K562 (cell line): Measurements from ENCODE around the gene RHOA. TPM values are rescaled to one million over a fixed set of nuclear protein-coding genes. Genes with fewer than 3 reads are reported as not detected.

ENCODE experiments used
- ATAC-seq: fragments of 200-7000 bp; cut with Tn5 transposase; 3 replicates; pipeline ENCODE4 v1.9.1; 2020; ENCODE audit warnings: moderate library complexity
- BruUV-seq: library from RNA; stranded (reverse); fragments of 400-500 nt; replicated peaks from 2 replicates; lab custom pipeline; 2021; lab: Mats Ljungman, UMichigan
- CTCF ChIA-PET: fragments of 300-600 bp; formaldehyde crosslinking; extraction: SDS; loops from one replicate; lab custom pipeline; 2021; ENCODE audit warnings: low intra/inter-chr PET ratio; lab: Yijun Ruan, JAX
- POLR2A ChIA-PET: fragments of 300-600, 350-650 bp; sonication (Branson Sonifier 250); formaldehyde crosslinking; extraction: SDS; loops from one replicate; lab custom pipeline; 2021; ENCODE audit warnings: antibody characterized with exemption, inconsistent platforms; lab: Yijun Ruan, JAX
- DNase-seq, 4 experiments: peaks; one replicate each; pipeline versions ENCODE4 v3.0.0 to v3.0.0-alpha.2; 2011 to 2018; ENCODE audit warnings: low spot score in 3 of 4, mixed read lengths in 3 of 4; ENCODE audit errors: extremely low read depth in 1 of 4
- FAIRE-seq: peaks from 2 replicates; lab custom pipeline; 2011; peaks lifted over from hg19 to GRCh38; lab: Jason Lieb, UNC
- H2AFZ ChIP-seq: 2 replicates; pipeline ENCODE4 v1.6.0; 2011; ENCODE audit warnings: low read depth, low read length, control low read depth, inconsistent platforms
- H3K27ac ChIP-seq: fragments of 200-600 bp; 3 replicates; pipeline ENCODE4 v1.8.0; 2011; ENCODE audit warnings: low read depth, mild to moderate bottlenecking, control low read depth, inconsistent platforms, low read length, moderate library complexity, mixed read lengths; ENCODE audit errors: extremely low read depth
- H3K27me3 ChIP-seq, 2 experiments: fragments of 300-600 bp in 1 of 2; 2 replicates in 1 of 2; 3 replicates in 1 of 2; pipeline versions ENCODE4 v1.6.0 to v1.8.0; 2011; ENCODE audit warnings: inconsistent platforms in 2 of 2, low read length in 2 of 2, mild to moderate bottlenecking in 1 of 2, mixed read lengths in 1 of 2, moderate library complexity in 1 of 2; ENCODE audit not compliant: control insufficient read depth in 2 of 2, insufficient read depth in 2 of 2
- H3K36me3 ChIP-seq: fragments of 300-600 bp; 3 replicates; pipeline ENCODE4 v1.8.0; 2011; ENCODE audit warnings: mild to moderate bottlenecking, low read length, inconsistent platforms; ENCODE audit not compliant: control insufficient read depth, insufficient read depth
- H3K4me1 ChIP-seq, 2 experiments: fragments of 200-600 bp in 1 of 2; replicated peaks in 1 of 2; 2 replicates in 1 of 2; 3 replicates in 1 of 2; pipeline versions ENCODE4 v1.5.1 to v1.8.0; 2011; ENCODE audit warnings: inconsistent platforms in 2 of 2, low read length in 2 of 2, mild to moderate bottlenecking in 1 of 2, mixed read lengths in 1 of 2, moderate library complexity in 1 of 2; ENCODE audit not compliant: control insufficient read depth in 2 of 2, insufficient read depth in 2 of 2
- H3K4me2 ChIP-seq: 2 replicates; pipeline ENCODE4 v1.6.1; 2011; ENCODE audit warnings: low read length, control low read depth, inconsistent platforms, mixed read lengths; ENCODE audit not compliant: insufficient read depth
- H3K4me3 ChIP-seq: fragments of 200-600 bp; sonication (generic), shearing (Covaris generic); 2 replicates; pipeline ENCODE4 v1.5.1; 2016; ENCODE audit warnings: control low read depth, inconsistent platforms
- H3K79me2 ChIP-seq: fragments of 200-600 bp; 3 replicates; pipeline ENCODE4 v1.8.0; 2011; ENCODE audit warnings: low read length, inconsistent platforms; ENCODE audit not compliant: control insufficient read depth, insufficient read depth
- H3K9ac ChIP-seq, 2 experiments: 2 replicates each; pipeline versions ENCODE4 v1.6.0 to v1.6.1; 2011; ENCODE audit warnings: low read depth in 2 of 2, low read length in 2 of 2, control low read depth in 1 of 2, inconsistent platforms in 1 of 2, mild to moderate bottlenecking in 1 of 2, mixed read lengths in 1 of 2; ENCODE audit not compliant: insufficient read depth in 1 of 2
- H3K9me1 ChIP-seq: one replicate; pipeline ENCODE4 v1.6.0; 2011; ENCODE audit warnings: inconsistent platforms, mild to moderate bottlenecking, low read length, moderate library complexity; ENCODE audit not compliant: control insufficient read depth, insufficient read depth
- H3K9me3 ChIP-seq: replicated peaks from 2 replicates; pipeline ENCODE4 v1.5.1; 2011; ENCODE audit warnings: low read depth, low read length, inconsistent platforms; ENCODE audit not compliant: control insufficient read depth, insufficient read depth
- H4K20me1 ChIP-seq: replicated peaks from 2 replicates; pipeline ENCODE4 v1.6.1; 2011; ENCODE audit warnings: low read length, inconsistent platforms, mixed read lengths; ENCODE audit not compliant: control insufficient read depth, insufficient read depth
- CHD1 ChIP-seq: fragments of 200-600 bp; sonication (generic); IDR thresholded peaks from one replicate; pipeline ENCODE4 v1.6.1; 2012; ENCODE audit warnings: mild to moderate bottlenecking, moderate library complexity, low read length, inconsistent platforms
- KAT7 ChIP-seq: sonication (generic); formaldehyde crosslinking; IDR thresholded peaks from 2 replicates; pipeline ENCODE4 v1.8.0; 2022; ENCODE audit warnings: missing genetic modification reagents, mild to moderate bottlenecking, borderline replicate concordance
- MAZ ChIP-seq, 2 experiments: fragments of 450-650 bp in 1 of 2; sonication (generic) in 1 of 2; formaldehyde crosslinking; IDR thresholded peaks in 1 of 2; conservative IDR thresholded peaks in 1 of 2; 2 replicates each; pipeline versions ENCODE4 v1.4.0 to v1.5.0; 2020; ENCODE audit warnings: mild to moderate bottlenecking in 1 of 2, missing genetic modification reagents in 1 of 2
- MCM2 ChIP-seq: fragments of 450-650 bp; IDR thresholded peaks from 2 replicates; pipeline ENCODE4 v1.6.1; 2017; ENCODE audit warnings: low read depth, mild to moderate bottlenecking
- POLR3G ChIP-seq: IDR thresholded peaks from 2 replicates; pipeline ENCODE4 v1.6.1; 2011; ENCODE audit not compliant: insufficient read length, insufficient replicate concordance; ENCODE audit errors: extremely low read depth
- RAD51 ChIP-seq: fragments of 450-650 bp; IDR thresholded peaks from 2 replicates; pipeline ENCODE4 v1.7.1; 2016; ENCODE audit warnings: low read depth, mild to moderate bottlenecking, borderline replicate concordance
- SIN3A ChIP-seq, 2 experiments: fragments of 150-350 bp in 1 of 2; IDR thresholded peaks; 2 replicates each; pipeline ENCODE4 v1.6.1; 2011 to 2016; ENCODE audit warnings: borderline replicate concordance in 2 of 2, low read depth in 2 of 2, low read length in 2 of 2, mild to moderate bottlenecking in 2 of 2, moderate library complexity in 2 of 2; ENCODE audit not compliant: control insufficient read depth in 1 of 2
- WGBS: fragments of 100-300 bp; shearing (Covaris generic); methylation state at CpG from one replicate; pipeline ENCODE4 v1.1.6; 2016; ENCODE audit warnings: low coverage, mixed read lengths; ENCODE audit not compliant: insufficient coverage; ENCODE audit errors: missing lambda C conversion rate; 5-methylcytosine and 5-hydroxymethylcytosine counted together
- in situ Hi-C: fragments of 300-500 bp; cut with MboI; formaldehyde crosslinking; loops from 4 replicates; pipeline ENCODE4 v1.15.0; 2018; ENCODE audit warnings: inconsistent platforms, mixed read lengths
- intact Hi-C: fragments of 100-400 bp; cut with micrococcal nuclease; formaldehyde crosslinking; loops from 2 replicates; pipeline ENCODE4 v1.14.2; 2022
- polyA plus RNA-seq, 8 experiments: library from polyadenylated mRNA; depleted of rRNA in 4 of 8; stranded (reverse) in 5 of 8; unstranded in 3 of 8; fragments of >200 nt; fragmentation: Nextera tagmentation in 2 of 8; fragmentation: Illumina TruSeq in 1 of 8; extraction: Ambion mirVana in 2 of 8; extraction: Trizol in 1 of 8; gene quantifications; 2 replicates each; pipeline versions ENCODE4 v1.2.1 to v1.2.3, GENCODE V29; 2011 to 2014; ENCODE audit warnings: inconsistent platforms in 1 of 8, missing spikeins in 1 of 8
- total RNA-seq, 7 experiments: library from RNA; depleted of rRNA in 6 of 7; stranded (reverse); fragments of >200 nt in 6 of 7; fragmentation: Illumina TruSeq in 2 of 7; extraction: Trizol in 2 of 7; gene quantifications; 2 replicates each; pipeline versions ENCODE4 v1.2.1 to v1.2.3, GENCODE V29; 2011 to 2021; ENCODE audit warnings: low replicate concordance in 1 of 7

The RHOA gene
- total and polyA plus RNA-seq, 9 of the 15 experiments (the other 6 are each of a cell fraction or from before 2014, with no cell fraction given), result 136 to 540 (median 236) TPM

- in situ Hi-C loops, result no loop called here
- BruUV-seq, result no TSS peak
- CTCF ChIA-PET, result no interaction called here
- intact Hi-C loops, result no loop called here
- DNase-seq, result peak in 1 of 4 experiments; percentile 4
- no peak for FAIRE-seq
- Histone ChIP-seq H3K27me3 (no peaks in the 10 kb centered on the region), H3K4me3 (no peak overlapping the region), H3K79me2 (peaks cover 12% of the 10 kb centered on the region), H4K20me1 (no peaks in the 10 kb centered on the region), H3K4me2 (no peak overlapping the region), H3K9me1 (no peaks in the 10 kb centered on the region), H3K36me3 (peaks cover 14% of the 10 kb centered on the region; the same call in 2 of the 3 replicates), H3K27ac (no peak overlapping the region), H2AFZ (no peak overlapping the region), H3K9ac (no peak overlapping the region; a peak in 2 of 4 replicates), H3K9me3 (no peaks in the 10 kb centered on the region), H3K4me1 (peaks cover 14 to 26% of the 10 kb centered on the region in 2 experiments; a peak in 4 of 5 replicates)
- ATAC-seq, result no peak
- POLR2A ChIA-PET, result interaction anchor here (1.9 kb wide), 1 partner anchor 11 kb away, joined by 8 read pairs; the partner anchor contains the start of gene NICN1
- TF ChIP-seq POLR3G (no peak), RAD51 (no peak), MAZ (CRISPR knock-in tag; conservative IDR thresholded peaks at IDR 0.05 in 1 of 2, IDR thresholded peaks at IDR 0.05 in 1 of 2) (no peak), SIN3A (IDR thresholded peaks at IDR 0.05; ENCODE audit: borderline replicate concordance in 2 of 2, control insufficient read depth in 1 of 2, low read depth in 2 of 2, low read length in 2 of 2) (no peak), KAT7 (CRISPR knock-in tag) (no peak), CHD1 (no peak), MCM2 (no peak)
- WGBS, result 88% methylated on average over 6 of the region's 13 CpGs
Observed at GRCh38 chr3:49417516-49418120, 5.8 kb upstream of the RHOA start.
